GM19468 (cell line): ENCODE results near the gene CPNE7.
"Not testable (repeated sequence)": the region's sequence is repeated elsewhere in the genome, so short reads cannot be mapped to it uniquely, and the experiment has no call there.

Source experiments
- ATAC-seq: cut with Tn5 transposase; IDR thresholded peaks from one replicate; pipeline ENCODE4 v1.9.1; 2021; ENCODE audit warnings: mild to moderate bottlenecking, moderate library complexity, moderate number of reproducible peaks; ENCODE audit not compliant: unreplicated experiment; ENCODE audit errors: extremely low read depth

The CPNE7 gene

DNA sequence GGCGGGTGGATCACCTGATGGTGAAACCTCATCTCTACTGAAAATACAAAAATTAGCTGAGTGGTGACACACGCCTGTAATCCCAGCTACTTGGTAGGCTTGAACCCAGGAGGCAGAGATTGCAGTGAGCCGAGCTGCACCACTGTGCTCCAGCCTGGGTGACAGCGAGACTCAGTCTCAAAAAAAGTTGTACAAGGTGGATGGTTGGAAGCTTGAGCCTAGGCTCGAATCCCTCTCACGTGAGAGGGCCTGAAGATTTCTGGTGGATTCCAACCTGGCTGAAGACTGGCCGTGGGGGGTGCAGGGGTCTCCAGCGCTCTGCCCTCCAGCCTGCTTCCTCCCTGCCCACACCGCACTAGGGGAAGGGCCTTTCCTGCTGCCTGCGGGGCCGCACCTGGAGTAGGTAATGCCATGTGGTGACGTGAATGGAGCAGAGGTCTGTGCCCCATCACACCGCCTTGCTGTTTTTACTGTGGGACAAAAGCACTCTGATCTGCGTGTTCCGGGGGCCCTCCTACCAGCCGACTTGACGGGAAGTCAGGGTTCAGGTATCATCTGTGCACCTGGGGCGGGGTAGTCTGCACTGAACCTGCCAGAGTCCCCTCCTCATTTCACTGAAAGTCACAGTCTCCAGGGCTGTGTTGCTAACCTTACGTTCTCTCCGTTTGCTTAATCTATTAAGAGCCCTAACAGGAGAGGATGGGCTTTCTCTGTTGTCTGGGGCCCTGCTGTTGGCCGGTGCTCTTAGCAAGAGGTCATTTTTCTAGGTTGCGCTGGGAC is 10.9 kb upstream of the CPNE7 start:
- no peak for ATAC-seq

GRCh38 chr16:89565256-89565505 is 10.4 kb upstream of the CPNE7 start:
- ATAC-seq, result no peak

GRCh38 chr16:89565506-89566372 is 9.8 kb upstream of the CPNE7 start:
- ATAC-seq, result no peak

- no peak for ATAC-seq
These were observed 7.6 kb upstream of the CPNE7 start for GRCh38 chr16:89567656-89568594.

GRCh38 chr16:89569506-89570341 is 5.8 kb upstream of the CPNE7 start:
- ATAC-seq, result no peak

GRCh38 chr16:89570342-89570923 is 5.1 kb upstream of the CPNE7 start:
- no peak for ATAC-seq

GRCh38 chr16:89570983-89571598 is 4.5 kb upstream of the CPNE7 start:
- not testable (repeated sequence) for ATAC-seq

GRCh38 chr16:89571636-89572035 is 3.9 kb upstream of the CPNE7 start:
- ATAC-seq, result no peak

DNA sequence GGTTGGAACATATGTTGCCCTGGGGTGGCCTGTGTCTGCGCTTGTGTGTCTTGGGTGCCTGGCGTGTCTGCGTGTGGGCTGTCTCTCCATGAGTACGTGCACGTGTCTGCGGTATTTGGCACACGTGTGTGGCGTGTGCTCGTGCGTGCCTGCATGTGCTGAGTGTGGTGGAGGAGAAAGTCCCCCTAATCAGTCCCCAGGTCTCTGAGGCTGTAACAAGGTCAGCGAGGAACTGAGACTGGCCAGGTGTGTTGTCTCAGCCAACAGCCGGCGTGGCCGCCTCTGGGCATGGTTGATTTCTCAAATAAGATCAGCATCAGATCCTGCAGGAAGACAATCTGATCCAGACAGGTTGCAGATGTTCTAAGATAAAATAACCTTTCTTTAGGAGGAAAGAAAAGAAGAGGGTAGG is 3.5 kb upstream of the CPNE7 start:
- no peak for ATAC-seq

DNA sequence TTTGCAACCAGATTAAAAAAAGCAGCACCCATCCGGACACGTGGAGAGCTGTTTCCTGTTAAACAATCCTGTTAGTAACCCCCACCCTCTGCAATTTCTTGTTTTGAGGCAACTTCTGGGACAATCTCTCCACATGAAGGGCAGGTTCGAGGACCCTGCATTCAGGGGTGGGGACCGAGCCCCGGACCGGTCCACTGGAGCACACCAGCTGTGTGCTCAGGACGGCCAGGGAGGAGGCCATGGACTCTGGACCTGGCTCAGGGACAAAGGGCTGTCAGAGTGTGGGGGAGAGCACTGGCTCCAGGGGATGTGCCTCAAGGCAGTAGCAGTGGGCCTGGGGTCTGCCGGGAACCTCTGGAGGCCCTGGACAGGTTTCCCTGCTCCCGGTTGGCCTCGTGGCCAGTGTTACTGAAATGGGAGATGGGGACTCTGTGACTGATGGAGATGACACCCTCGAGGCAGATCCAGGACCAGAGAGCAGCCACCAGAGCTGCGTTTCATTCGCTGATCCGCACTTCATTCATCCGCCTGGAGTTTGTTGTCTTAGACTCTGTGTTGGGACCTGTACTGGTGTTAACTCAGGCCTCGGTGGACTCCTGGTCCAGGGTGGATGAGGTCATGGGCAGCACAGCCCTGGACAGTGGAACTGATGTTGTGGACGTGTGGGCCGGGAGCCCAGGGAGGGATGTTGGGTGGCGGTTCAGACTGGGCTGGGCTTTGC is 2.9 kb upstream of the CPNE7 start:
- no peak for ATAC-seq

- no peak for ATAC-seq
These were observed 1.5 kb upstream of the CPNE7 start for GRCh38 chr16:89573826-89574680.

DNA sequence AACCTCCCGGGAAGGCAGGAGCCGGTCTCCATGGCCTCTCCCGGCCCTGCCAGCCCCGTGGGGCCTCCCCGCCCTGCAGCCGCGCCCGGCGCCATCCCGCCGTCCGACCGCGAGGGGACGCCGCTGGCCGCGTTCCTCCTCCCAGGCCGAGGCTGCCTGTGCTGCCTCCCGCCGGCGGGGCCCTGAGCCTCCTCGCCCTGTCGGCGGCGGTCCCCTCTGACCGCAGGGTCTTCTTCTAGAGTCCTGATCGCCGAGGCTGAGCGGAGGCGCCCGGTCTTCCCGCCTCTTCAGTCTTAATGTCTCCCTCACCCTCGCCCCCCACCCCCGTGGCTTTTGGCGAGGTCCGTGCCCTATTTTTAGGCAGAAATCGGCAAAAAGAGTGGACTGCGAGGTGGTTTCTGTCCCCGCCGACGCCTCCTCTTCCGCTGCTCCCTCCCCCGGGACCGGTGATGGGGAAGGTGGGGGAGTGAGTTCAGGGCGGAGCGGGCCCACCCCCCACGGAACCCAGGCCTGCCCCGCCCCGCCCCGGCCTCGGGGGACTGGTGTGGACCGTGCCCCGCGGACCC is 794 bp upstream of the CPNE7 start:
- no peak for ATAC-seq

DNA sequence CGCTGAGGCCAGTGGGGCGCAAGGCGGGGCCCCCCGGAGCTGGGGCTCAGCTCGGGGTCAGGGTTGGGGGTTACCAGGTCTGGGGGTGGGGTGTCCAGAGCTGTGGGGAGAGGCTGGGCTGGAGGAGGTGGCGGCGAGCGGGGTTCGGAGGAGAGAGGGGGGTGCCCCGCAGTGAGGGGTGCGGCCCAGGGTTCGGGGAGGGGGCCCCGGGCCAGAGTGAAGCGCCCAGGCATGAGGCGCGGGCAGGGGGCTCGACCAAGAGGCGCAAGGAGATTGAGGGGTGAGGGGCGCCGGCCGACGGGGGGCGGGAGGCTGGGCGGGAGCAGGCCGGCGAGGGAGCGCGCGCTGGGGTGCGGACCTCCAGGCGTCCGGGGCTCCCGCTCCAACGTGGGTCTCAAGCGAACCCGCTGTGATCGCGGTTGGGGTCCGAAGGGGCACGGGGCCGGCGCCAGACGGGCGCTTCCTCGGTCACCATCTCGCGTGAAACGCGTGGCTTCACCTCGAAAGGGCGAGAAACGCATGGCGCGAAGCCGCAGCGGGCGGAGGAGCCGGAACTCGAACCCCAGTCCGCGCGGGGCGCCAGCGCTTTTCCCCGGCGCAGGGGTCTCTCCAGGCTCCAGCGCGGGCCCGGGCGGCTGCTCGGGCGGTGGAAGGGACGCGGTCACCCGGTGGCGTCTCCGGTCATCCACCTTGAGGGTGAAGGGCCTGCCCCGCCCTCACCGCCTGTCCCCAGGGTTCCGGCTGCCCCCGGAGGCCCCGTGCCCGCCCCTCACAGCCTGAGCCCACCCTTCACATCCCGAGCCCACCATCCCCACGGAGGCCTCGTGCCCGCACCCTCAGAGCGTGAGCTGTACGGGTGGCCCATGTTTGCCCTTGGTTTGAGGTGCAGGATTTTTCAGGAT is 846 bp downstream of the CPNE7 start:
- ATAC-seq, result no peak

DNA sequence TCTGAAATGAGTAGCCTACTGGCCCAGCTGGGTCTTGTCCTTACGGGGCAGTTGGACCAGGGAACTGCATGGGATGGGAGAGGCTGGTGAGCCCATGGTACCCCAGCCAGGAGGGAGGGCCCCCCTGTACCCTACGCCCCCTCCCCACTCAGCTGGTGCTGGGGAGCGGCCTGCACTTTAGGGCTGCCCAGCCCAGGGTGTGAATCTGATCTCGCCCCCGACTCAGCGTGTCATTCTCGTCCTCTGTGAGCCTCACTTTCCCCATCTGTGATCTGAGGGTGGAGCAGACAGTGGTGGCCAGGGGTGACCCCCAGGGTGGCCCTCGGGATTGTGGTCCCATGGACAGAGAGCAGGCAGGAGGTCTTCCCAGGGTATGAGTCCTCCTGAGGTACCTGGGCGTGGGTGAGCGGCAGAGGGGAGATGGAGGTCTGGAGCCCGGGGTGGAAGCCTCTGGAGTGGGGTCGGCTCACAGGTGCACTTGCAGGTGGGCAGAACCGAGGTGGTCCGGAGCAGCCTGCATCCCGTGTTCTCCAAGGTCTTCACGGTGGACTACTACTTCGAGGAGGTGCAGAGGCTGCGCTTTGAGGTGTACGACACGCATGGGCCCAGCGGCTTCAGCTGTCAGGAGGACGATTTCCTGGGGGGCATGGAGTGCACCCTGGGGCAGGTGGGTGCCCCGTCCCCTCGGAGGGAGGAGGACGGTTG is 1.6 kb downstream of the CPNE7 start:
- no peak for ATAC-seq

GRCh38 chr16:89579351-89579750 is 3.8 kb downstream of the CPNE7 start:
- no peak for ATAC-seq
